Measurements from ENCODE around the gene VAV2. TPM values are rescaled to one million over a fixed set of nuclear protein-coding genes. Genes with fewer than 3 reads are reported as not detected.
"Not testable (repeated sequence)": the region's sequence is repeated elsewhere in the genome, so short reads cannot be mapped to it uniquely, and the experiment has no call there.

Gene VAV2
- total RNA-seq, 4 donors from 2014 or later: 15.0 to 25.7 (median 20.5) TPM

DNA sequence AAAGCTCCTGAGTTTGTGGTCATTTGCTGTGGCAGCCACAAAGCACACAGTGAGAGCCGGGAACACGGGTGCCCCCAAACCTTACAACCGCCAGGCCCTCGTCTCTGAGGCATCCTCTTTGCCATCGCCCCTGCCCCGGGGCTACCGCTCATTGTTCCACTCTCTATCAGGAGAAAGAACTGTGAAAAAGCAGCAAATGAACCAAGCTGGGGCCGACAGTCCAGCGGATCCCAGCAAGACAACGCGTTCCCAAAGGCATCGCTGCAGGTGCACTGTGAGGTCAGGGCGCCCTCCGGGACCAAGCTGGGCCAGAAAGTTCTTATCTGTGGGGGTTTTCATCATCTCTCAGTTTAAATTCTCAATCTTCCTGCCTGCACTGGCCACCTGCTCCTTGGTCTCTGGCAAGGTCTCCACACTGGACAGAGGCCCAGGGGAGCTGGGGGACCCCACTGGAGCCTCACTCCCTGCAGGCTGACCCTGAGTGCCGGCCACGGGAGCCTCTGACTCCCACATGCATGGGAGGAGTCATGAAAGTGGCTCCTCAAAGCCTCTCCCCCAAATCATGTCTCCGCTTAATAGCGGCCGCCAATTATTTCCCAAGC, 32.1 kb downstream of the VAV2 start:
- H3K9me3 ChIP-seq: no peaks in the 10 kb centered on the region
- no peak overlapping the region for H3K27ac ChIP-seq
- H3K27me3 ChIP-seq: no peaks in the 10 kb centered on the region
- no peak for DNase-seq
- no peaks in the 10 kb centered on the region for H3K36me3 ChIP-seq
- H3K4me3 ChIP-seq (replicated peaks in 1 of 3): no peak overlapping the region
- intact Hi-C loops (cut with DNase I): no loop called here
- 76 to 86% methylated on average over 16 to 19 of the region's 19 CpGs for WGBS, 2 donors
- TF ChIP-seq, protein P1, sequence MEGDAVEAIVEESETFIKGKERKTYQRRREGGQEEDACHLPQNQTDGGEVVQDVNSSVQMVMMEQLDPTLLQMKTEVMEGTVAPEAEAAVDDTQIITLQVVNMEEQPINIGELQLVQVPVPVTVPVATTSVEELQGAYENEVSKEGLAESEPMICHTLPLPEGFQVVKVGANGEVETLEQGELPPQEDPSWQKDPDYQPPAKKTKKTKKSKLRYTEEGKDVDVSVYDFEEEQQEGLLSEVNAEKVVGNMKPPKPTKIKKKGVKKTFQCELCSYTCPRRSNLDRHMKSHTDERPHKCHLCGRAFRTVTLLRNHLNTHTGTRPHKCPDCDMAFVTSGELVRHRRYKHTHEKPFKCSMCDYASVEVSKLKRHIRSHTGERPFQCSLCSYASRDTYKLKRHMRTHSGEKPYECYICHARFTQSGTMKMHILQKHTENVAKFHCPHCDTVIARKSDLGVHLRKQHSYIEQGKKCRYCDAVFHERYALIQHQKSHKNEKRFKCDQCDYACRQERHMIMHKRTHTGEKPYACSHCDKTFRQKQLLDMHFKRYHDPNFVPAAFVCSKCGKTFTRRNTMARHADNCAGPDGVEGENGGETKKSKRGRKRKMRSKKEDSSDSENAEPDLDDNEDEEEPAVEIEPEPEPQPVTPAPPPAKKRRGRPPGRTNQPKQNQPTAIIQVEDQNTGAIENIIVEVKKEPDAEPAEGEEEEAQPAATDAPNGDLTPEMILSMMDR (IDR thresholded peaks at IDR 0.05): no peak
- TF ChIP-seq POLR2A (IDR thresholded peaks at IDR 0.05): no peak
- H3K4me1 ChIP-seq: peaks cover 20 to 50% of the 10 kb centered on the region in 2 donors

DNA sequence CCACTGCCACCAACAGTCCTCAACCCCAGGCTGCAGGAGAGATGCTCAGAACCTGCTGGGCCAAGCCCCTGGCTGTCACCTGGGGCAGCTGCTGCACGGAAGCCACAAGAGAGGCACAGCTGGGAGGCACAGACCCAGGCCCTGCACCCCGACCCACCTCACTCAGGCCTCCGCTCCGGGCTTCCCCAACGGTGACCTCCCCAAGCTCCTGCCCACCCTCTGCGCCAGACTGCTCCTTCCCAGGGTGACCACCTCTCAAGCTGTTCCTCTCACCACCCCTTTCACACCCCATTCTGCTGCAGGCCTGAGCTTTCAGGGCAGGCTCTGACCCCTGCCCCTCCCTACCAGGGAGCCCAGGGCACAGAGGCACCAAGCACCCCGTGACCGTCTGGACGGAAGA, 33.0 kb downstream of the VAV2 start:
- Histone ChIP-seq H3K36me3 (no peaks in the 10 kb centered on the region), H3K4me3 (replicated peaks in 1 of 3) (no peak overlapping the region), H3K4me1 (peaks cover 26 to 59% of the 10 kb centered on the region in 2 donors), H3K27ac (no peak overlapping the region), H3K9me3 (no peaks in the 10 kb centered on the region), H3K27me3 (no peaks in the 10 kb centered on the region)
- intact Hi-C loops (cut with DNase I): no loop called here
- no peak for DNase-seq
- no peak for TF ChIP-seq POLR2A (IDR thresholded peaks at IDR 0.05)
- TF ChIP-seq, protein P1 (IDR thresholded peaks at IDR 0.05): no peak
- 96 to 97% methylated on average over 6 to 9 of the region's 9 CpGs for WGBS, 2 donors

DNA sequence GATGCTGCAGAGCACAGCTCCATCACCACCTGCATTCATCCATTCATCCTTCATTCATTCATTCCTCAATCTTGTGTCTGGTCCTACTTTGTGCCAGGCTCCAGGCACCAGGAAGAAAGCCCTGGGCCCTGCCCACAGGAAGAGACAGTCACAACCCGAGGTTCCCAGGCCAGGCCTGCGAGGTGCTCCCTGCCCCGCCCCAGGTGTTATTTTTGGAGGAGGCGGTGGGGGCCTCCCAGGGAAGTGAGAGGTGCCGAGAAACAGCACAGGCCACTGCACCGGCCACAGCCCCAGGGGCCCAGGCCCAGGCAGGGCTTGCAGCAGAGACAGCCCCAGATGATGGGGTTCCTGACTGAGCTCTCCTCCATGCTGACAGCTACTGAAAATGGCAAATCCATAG, 33.4 kb downstream of the VAV2 start:
- Histone ChIP-seq H3K9me3 (no peaks in the 10 kb centered on the region), H3K36me3 (no peaks in the 10 kb centered on the region), H3K4me1 (peaks cover 27 to 61% of the 10 kb centered on the region in 2 donors), H3K27me3 (no peaks in the 10 kb centered on the region), H3K27ac (no peak overlapping the region), H3K4me3 (replicated peaks in 1 of 3) (no peak overlapping the region)
- intact Hi-C loops (cut with DNase I): no loop called here
- TF ChIP-seq, protein P1 (IDR thresholded peaks at IDR 0.05): no peak
- no peak for TF ChIP-seq POLR2A (IDR thresholded peaks at IDR 0.05)
- no peak for DNase-seq
- WGBS, 2 donors: 61 to 73% methylated on average over 5 of the region's 6 CpGs

DNA sequence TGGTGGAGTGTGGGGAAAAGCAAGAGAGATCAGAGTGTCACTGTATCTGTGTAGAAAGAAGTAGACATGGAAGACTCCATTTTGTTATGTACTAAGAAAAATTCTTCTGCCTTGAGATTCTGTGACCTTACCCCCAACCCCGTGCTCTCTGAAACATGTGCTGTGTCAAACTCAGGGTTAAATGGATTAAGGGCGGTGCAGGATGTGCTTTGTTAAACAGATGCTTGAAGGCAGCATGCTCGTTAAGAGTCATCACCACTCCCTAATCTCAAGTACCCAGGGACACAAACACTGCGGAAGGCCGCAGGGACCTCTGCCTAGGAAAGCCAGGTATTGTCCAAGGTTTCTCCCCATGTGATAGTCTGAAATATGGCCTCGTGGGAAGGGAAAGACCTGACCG, 34.4 kb downstream of the VAV2 start:
- no CpG with 5 or more reads among the region's 7 CpGs for WGBS, 2 donors
- H3K4me3 ChIP-seq (replicated peaks in 1 of 3); DNase-seq; H3K36me3 ChIP-seq; H3K27ac ChIP-seq; H3K9me3 ChIP-seq; H3K27me3 ChIP-seq; intact Hi-C loops (cut with DNase I): not testable (repeated sequence)
- peaks cover 27 to 61% of the 10 kb centered on the region in 2 donors for H3K4me1 ChIP-seq

DNA sequence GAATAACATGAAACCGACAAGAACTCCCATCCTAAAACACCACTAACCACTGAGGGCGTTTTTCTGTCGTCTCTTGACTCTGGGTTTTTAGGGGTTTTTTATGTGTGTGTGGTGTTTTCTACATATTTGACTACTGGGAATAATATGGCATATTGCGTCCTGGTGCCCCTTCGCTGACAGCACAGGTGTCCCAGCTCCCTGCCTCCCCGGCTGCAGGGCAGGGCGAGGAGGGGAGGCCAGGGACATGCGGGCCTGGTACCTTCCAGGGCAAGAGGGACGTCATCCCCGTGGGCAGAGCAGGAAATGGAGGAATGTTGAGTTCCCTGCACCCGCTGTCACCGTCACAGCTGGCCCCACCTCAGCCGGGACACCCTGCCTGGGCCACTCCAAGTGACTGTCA, 34.8 kb downstream of the VAV2 start:
- peak overlapping the region in 2 of 3 donors; percentile 36 to 68 for H3K27ac ChIP-seq
- TF ChIP-seq, protein P1 (IDR thresholded peaks at IDR 0.05): no peak
- no peak for TF ChIP-seq POLR2A (IDR thresholded peaks at IDR 0.05)
- DNase-seq: no peak

More for the DNA sequence above, 34.8 kb downstream of the VAV2 start:
- intact Hi-C loops (cut with DNase I): no loop called here
- Histone ChIP-seq H3K4me1 (peaks cover 27 to 61% of the 10 kb centered on the region in 2 donors), H3K27me3 (no peaks in the 10 kb centered on the region), H3K4me3 (replicated peaks in 1 of 3) (no peak overlapping the region), H3K36me3 (no peaks in the 10 kb centered on the region), H3K9me3 (no peaks in the 10 kb centered on the region)
- 59 to 76% methylated on average over 13 of the region's 13 CpGs for WGBS, 2 donors
